ENCODE data around the gene NRN1L.

DNA sequence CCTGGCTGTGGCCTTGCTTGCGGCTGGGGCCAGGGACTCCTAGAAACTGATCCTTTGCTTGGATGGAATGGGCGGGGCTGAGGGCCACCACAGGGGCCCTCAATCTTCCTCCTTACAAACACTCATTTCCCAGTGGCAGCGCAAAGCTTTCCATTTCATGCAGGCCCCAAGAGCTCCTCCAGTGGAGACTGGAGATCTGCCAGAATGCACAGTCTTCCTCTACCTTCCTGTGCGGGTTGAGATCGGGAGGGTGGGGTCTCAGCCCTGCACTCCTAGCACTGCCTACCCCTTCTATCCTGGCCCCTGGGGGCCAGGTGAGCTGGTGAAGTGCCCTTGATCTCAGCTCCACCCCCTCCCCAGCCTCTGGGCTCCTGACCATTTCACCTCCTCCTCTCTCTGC, 1.7 kb downstream of the NRN1L start:
- TF ChIP-seq, protein P1, sequence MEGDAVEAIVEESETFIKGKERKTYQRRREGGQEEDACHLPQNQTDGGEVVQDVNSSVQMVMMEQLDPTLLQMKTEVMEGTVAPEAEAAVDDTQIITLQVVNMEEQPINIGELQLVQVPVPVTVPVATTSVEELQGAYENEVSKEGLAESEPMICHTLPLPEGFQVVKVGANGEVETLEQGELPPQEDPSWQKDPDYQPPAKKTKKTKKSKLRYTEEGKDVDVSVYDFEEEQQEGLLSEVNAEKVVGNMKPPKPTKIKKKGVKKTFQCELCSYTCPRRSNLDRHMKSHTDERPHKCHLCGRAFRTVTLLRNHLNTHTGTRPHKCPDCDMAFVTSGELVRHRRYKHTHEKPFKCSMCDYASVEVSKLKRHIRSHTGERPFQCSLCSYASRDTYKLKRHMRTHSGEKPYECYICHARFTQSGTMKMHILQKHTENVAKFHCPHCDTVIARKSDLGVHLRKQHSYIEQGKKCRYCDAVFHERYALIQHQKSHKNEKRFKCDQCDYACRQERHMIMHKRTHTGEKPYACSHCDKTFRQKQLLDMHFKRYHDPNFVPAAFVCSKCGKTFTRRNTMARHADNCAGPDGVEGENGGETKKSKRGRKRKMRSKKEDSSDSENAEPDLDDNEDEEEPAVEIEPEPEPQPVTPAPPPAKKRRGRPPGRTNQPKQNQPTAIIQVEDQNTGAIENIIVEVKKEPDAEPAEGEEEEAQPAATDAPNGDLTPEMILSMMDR (IDR thresholded peaks at IDR 0.05) = no peak
- TF ChIP-seq POLR2A (IDR thresholded peaks at IDR 0.05) = no peak
